ENCODE measurements around the gene EXOG.

DNA sequence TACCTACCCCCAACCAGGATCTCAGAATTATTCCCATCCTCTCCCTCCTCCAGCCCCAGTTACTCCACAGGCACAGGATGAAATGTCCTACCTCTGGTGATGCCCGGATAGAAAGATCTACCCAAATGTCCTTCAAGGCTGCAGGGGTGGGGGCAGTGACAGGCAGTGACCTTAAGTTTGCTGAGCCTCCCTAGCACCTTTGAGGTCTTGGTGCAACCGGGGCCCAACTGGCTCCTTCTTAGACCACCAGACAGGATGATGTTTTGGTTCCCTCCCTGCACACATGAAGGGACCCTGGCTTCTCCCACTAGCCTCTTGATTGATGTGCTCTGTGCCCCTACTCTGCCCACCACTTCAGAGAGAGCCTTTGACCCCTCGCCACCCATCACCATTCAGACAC is 36.4 kb downstream of the EXOG start:
- TF ChIP-seq CTCF (IDR thresholded peaks at IDR 0.05) (no peak), POLR2A (IDR thresholded peaks at IDR 0.05) (no peak)
